Jurkat, Clone E6-1 (cell line): ENCODE data around the gene TBCE. TPM values are rescaled to one million over a fixed set of nuclear protein-coding genes. Genes with fewer than 3 reads are reported as not detected.

Experiments
- DNase-seq: peaks from one replicate; pipeline ENCODE4 v3.0.0-alpha.2; 2011; ENCODE audit warnings: low read depth, low spot score
- H3K4me3 ChIP-seq: 2 replicates; pipeline ENCODE4 v1.5.1; 2011; ENCODE audit warnings: mild to moderate bottlenecking, low read length, control low read depth, moderate library complexity
- polyA plus RNA-seq: library from polyadenylated mRNA; unstranded; fragments of >200 nt; gene quantifications from one replicate; pipeline ENCODE4 v1.2.1, GENCODE V29; 2012; ENCODE audit warnings: missing spikeins; ENCODE audit not compliant: insufficient read length, insufficient read depth

TBCE gene, protein sequence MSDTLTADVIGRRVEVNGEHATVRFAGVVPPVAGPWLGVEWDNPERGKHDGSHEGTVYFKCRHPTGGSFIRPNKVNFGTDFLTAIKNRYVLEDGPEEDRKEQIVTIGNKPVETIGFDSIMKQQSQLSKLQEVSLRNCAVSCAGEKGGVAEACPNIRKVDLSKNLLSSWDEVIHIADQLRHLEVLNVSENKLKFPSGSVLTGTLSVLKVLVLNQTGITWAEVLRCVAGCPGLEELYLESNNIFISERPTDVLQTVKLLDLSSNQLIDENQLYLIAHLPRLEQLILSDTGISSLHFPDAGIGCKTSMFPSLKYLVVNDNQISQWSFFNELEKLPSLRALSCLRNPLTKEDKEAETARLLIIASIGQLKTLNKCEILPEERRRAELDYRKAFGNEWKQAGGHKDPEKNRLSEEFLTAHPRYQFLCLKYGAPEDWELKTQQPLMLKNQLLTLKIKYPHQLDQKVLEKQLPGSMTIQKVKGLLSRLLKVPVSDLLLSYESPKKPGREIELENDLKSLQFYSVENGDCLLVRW
- 68.4 TPM for polyA plus RNA-seq

DNA sequence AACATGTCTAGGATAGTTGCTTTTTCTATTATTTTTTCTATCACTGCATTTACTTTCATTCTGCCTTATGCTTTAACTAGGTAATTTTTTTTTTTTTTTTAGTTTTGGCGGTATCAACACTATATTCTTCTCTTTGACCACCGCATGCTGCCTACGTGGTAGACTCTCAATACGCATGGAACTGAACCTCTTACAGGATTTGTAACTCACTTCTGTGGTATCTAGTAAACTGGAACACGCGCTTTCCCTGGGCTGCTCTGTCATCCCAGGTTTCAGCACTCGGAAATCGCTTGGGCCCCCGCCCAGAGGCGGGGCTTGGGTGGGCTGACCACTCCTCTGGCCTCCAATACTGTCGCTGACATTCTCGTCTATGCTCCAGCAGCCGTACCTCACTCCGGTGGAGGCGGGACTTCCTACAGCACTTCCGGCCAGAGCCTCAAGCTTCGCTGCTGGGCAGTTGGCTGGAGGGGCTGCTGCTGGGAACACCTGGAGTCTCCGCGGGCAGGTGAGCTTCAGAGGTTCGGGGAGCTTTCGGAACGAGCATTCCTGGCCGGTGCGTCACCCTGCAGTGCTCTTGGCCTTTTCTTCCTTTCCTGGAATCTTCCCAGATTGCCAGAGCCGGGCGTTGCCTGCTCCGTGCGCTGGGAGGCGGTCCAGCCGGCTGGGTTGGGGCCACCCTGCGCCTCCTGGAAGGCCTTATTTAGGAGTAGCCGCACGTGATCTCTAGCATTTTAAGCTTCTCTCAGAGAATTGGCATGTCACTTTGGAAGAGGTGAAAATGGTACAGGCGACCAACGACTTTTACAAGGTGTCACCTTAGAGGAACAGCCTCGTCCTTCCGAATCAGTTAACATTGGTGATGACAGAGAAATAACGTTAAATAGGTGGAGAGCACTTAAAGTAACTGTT is at the start of gene TBCE:
TBCE (plus strand) TSS at position 428 of the 909 bp plus-strand sequence. CDS start 12,623 bp downstream, outside the sequence.
- H3K4me3 ChIP-seq: peak within 1 kb of the TSS; percentile 65
- DNase-seq: peak; percentile 84

DNA sequence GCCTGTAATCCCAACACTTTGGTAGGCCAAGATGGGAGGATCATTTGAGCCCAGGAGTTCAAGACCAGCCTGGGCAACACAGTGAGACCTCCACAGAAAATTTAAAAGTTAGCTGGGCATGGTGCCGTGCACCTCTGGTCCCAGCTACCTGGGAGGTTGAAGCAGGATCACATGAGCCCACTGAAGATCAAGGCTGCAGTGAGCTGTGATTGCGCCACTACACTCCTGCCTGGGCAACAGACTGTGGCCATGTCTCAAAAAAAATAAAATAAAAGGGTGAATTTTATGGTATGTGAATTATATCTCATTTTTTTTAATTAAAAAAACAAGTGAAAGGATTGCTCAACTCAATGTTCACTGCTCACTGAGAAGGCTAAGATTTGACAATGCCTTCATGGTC is 48.0 kb upstream of the TBCE start:
- no peak for DNase-seq
- H3K4me3 ChIP-seq: no peak overlapping the region

DNA sequence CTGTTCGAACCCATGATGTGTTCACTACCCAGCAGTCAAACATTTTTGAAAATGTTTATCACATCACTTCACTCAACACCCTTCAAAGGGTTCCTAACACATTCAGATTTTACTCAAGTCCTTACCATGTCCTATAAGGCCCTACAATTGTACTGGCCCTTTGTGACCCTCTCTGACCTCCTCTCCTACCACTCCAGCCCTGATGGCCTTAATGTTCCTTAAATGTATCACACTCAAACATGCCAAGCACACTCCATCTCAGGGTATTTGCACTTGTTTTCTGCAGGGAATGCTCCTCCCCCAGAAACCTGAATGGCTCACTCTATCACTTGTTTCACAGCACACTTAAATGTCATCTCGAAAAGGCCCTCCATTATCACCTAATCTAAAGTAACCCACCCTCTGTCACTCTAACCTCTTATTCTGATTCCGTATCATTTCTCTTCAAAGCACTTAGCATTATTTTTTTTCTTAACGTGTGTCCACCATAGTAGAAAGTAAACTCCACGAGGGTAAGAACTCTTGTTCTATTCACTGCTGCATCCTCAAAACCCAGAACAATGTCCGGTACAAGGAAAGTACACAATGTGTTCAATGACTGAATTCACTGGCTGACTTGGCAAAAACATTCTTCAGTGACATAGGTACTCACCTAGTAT is 46.6 kb upstream of the TBCE start:
- H3K4me3 ChIP-seq: no peak overlapping the region
- DNase-seq: no peak

DNA sequence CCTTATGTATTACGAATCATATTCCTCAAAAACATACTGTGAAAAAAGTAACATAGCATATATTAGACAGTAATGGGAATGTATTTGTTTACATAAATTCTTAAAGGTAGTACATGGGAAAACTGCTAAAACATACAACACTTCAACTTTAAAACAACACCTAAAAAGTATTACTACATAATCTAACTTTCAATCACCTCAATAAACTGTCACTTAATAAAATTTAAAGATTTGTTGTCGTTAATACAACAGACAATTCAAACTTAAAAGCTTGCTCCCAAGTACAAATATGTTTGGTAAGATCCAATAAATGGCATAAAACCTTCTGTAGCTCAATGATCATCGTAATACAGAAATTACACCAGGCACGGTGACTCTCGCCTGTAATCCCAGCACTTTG is 42.9 kb upstream of the TBCE start:
- no peak for DNase-seq
- H3K4me3 ChIP-seq: no peak overlapping the region

DNA sequence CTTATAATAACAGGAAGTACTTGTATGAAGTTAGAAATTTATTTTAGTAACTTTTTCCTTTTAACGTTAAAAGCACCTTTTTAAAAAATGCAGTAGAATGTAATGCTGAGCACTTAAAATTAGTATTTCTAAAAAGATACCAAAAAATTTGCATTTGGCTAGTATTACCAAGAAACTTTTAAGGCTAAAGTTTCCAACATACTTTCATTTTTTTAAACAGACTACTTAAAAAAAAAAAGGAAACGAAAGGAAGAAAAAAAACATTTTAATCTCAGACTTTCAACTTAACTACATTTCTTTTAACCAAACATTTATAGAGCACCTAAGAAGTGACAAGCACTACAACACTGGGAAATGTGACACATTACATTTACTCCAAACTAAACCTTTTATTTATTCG is 42.1 kb upstream of the TBCE start:
- no peak overlapping the region for H3K4me3 ChIP-seq

DNA sequence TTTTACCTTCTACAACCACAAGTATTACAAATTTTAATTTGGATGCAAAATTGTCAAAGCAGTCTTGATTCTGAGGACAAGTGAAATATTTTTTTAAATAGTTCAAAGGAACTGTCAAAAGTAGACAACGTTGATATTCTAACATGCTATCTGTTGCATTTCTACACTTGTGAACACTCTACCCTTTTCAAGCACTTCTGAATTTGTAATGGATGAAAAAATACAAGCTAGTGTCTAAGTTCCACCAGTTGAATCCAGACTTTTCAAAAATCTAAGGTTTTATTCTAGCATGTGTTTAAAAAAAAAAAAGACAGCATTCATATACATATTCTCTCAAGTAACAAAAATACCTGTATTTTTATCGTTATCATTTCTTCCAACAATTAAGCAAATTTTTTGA is 41.4 kb upstream of the TBCE start:
- DNase-seq: no peak
- peak overlapping the region; percentile 89 for H3K4me3 ChIP-seq

More for the DNA sequence above, 42.1 kb upstream of the TBCE start:
- no peak for DNase-seq

DNA sequence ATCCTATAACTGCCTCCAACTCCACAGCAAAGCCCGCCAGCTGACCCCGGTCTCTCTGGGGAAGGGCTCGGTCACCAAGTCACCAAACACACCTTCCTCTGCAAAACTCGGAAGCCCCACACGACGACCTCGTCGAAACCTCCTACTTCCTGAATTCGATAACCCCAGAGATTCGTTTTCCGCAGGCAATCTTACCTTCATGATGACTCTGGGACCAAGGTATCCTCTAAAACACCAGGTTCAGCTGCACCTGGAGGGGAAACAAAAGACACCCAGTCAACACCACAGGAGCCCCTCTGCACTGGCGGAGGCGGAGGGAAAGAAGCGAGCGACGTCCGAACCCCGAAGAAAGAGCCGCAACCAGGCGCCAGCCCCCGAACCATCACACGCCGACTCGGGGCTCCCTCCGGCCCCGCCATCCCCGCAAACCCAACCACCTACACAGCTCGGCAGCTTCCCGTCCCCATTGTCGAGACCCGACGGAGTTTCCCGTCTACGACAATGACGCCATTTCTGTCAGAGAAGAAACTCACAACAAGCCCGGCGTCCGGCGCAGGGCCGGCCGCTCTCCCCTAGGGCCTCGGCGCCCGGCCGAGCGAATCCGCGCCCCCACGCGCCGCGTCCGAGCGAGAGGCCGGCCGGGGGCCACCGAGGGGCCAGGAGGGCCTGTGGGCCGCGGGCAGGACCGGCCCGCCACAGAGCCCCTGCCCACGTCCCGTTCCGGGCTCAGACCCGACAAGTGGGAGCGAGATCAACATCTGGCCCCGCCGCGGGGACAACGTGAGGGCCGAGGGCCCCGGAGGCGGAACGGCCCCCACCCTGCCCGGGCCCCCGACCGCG is 40.3 kb upstream of the TBCE start:
- DNase-seq: peak; percentile 42
- peak overlapping the region; percentile 89 for H3K4me3 ChIP-seq

DNA sequence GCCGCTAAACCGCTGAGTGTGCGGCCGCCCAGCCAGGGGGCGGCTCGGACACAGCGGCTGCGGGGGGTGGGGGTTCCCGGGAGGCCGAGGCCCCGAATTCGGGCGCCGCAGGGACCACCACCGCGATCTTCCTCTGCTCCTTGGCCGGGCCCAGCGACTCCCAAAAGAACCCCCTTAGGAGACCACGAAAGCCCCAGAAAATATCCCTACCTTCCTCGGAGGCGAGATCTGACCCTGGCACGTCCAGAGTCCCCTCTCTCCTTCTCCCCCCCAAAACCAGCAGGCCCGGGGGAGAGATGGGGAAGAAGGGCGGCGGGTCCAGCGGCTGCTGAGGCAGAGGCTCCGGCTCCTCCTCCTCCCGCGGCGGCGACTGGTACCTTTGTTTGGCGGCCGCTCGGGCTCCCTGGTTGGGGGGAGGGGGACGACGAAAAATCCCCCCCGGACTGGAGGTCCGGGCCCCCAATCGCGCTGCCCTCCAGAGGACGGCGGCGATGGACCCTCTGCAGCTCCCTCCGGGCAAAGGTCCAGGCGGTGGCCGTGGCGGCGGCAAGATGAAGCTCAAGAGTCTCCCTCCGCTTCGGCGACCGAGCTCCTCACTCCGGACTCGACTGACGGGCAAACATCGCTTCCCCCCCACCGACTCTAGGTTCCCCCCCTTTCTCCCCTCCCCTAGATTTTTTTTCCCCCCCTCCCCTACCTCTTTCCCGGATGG is 39.5 kb upstream of the TBCE start, which contains the start of gene ARID4B:
ARID4B (minus strand) TSS at position 621 of the 712 bp plus-strand sequence. CDS start 1,260 bp downstream, outside the sequence.
- H3K4me3 ChIP-seq: peak within 1 kb of the TSS; percentile 89
- no peak for DNase-seq

DNA sequence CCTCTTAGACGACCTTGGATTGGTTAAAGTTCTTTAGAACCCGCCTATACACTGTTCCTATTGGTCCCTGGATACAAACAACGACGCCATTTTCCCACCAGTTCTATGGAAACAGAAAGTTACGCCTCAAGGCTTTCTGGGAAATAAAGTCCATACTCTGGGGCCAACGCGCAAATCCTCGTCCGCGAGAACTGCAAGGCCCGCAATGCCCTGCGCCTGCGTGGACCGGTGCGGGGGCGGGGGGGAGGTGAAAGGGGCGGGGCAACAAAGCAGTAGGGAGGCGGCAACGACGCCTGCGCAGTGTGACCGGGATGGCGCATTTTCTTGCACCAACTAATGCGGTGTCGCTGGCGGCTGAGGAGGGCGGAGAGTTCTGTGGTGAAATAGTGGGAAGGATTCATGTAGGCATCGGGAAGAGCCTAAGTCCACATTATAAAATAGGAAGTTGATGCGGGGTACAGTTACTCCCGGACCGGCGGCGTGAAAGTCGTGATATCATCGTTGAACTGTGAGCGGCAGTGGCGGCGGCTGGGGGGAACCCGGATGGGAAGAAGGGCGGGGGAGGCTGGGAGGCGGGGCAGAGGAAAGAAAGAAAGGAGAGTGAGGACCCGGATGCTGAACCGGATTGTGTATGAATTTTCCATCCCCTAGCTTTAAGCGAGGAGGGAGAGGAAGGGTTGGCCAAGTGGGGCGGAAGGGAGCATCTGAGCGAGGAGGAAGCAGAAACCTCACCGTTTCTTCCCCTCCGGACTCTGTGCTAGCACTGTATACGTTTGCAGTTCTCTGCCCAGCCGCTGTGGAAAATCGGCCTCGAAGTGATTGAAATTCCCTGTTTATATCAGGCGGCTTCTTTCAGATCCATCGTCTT is 38.7 kb upstream of the TBCE start, which contains the start of gene GGPS1:
GGPS1 (plus strand) TSS at position 300 of the 868 bp plus-strand sequence. CDS start 6,695 bp downstream, outside the sequence.
- peak within 1 kb of the TSS; percentile 89 for H3K4me3 ChIP-seq
- peak; percentile 100 for DNase-seq

DNA sequence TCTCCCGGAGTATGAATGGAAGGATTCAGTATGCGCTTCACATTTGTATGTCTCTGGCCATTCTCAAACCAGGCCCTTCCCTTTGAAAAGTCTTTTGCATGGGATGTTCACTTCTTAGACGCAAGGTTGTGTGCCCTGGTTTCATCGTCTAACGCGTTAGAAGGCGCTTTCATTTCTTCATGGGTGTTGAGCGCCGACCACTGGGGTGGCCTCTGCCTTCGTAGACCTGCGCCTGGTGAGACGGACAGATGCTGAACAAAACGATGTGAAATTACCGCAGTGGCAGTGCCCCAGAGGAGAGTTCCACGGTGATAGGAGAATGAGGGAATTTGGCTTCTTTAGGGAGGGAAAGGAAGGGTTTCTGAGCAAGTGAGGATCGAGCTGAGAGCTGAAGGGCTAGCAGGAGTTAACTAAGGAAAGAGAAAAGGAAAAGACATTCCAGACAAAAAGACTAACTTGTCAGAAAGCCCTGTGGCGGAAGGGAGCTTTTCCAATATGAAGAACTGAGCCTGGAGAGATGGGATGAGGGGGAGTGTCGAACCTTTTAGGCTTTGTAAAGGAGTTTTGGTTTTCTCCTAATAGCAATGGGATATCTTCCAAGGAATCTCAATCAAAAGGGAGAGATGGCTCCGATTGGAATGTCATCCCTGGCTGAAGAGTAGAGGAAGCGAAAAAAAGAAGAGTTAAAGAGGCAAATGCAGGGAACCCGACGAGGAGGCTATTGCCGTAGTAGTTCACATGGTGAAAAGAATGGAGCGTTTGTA is 37.9 kb upstream of the TBCE start:
- peak; percentile 46 for DNase-seq
- peak overlapping the region; percentile 79 for H3K4me3 ChIP-seq

DNA sequence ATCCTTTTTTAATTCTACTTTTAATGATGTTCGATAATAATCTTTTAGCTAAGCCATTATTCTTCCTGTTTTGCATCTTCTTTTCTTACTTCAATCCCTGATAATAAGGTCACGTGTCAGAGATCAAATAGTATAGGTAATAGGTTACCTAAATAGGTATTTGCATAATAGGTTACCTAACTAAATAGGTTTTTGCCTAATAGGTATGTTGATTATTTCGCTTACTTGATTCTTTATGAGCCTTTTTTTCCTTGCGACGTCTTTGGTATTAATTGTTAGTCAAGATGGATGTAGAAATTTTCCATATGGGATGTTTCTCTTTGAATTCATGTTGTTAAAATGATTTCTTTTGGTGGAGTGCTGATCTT is 36.3 kb upstream of the TBCE start:
- H3K4me3 ChIP-seq: no peak overlapping the region
- no peak for DNase-seq

DNA sequence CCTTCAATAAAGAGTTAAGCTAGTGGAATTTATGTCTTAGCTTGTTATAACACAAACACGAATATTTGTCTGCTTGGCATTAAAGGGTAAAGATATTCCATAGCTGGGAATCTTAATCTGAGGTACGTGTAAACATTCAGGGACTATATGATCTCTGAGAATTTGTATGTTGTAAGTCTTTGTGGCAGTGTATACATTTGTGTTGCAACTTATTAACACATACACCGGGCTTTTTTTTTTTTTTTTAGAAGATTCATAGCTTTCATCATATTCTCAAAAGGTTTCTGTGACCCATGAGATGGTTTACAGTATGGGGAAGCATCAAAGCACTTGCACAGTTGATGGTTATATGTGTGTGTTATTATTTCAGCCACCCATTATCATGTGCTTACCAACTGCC is 35.8 kb upstream of the TBCE start:
- H3K4me3 ChIP-seq: no peak overlapping the region
- no peak for DNase-seq

DNA sequence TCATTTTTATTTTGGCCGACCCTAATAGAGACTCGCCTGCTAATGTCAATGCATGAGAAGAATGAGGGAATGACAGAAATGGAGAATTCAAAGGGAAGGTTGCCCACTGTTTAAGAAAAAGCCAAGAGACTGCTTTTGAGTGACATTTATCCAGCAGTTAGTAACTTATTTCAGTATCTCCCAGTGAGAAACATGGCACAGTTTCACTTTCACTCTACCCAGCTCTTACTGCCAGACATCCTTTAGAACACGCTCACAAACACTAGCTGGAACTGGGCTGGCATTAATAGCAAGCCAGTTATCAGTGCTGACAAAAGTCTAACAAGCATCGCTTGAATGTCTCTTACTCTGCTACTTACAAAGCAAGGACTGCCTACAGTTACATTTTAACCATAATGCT is 30.3 kb upstream of the TBCE start:
- peak; percentile 52 for DNase-seq
- no peak overlapping the region for H3K4me3 ChIP-seq

DNA sequence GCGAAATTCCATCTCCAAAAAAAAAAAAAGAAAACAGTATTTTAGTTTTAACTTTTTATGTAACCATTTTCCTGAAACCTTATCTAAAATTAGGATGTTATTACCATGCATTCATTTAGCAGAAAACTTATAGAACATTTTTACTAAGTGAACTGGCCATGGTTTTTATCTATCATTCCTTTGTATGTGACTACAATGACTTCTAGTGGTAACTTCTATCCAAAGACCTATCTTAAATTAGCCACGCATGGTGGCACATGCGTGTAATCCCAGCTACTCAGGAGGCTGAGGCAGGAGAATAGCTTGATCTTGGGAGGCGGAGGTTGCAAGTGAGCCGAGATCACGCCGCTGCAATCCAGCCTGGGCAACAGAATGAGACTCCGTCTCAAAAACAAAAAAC is 27.5 kb upstream of the TBCE start:
- no peak overlapping the region for H3K4me3 ChIP-seq
- no peak for DNase-seq

DNA sequence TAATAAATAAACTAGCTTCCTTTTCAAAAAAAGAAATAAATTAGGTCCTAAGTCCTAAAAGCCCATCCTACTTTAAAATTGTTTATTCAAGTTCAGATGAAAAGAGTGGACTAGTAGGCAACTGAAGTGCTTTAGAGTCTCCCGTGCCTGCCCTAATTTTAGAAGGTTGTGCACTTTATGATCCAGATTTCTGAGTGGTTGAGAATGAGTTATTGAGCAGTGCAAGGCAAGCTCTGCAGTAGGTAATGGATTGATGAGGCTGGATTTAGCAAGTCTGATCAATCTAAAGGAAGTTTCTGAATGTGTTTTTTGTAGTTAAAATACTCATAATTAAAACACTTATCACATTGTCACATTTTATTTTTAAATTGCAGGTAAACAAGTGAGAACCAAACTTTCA is 25.9 kb upstream of the TBCE start:
- DNase-seq: no peak

DNA sequence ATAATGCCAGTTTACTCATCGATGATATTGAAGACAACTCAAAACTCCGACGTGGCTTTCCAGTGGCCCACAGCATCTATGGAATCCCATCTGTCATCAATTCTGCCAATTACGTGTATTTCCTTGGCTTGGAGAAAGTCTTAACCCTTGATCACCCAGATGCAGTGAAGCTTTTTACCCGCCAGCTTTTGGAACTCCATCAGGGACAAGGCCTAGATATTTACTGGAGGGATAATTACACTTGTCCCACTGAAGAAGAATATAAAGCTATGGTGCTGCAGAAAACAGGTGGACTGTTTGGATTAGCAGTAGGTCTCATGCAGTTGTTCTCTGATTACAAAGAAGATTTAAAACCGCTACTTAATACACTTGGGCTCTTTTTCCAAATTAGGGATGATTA is 25.2 kb upstream of the TBCE start:
- H3K4me3 ChIP-seq: no peak overlapping the region
- DNase-seq: no peak

More for the DNA sequence above, 25.9 kb upstream of the TBCE start:
- no peak overlapping the region for H3K4me3 ChIP-seq
